Renal cortex interstitium (tissue), 11 donors: ENCODE data around the gene ERBB4. TPM values are rescaled to one million over a fixed set of nuclear protein-coding genes. Genes with fewer than 3 reads are reported as not detected.

Experiments
- DNase-seq, 11 donors: peaks; one replicate each; pipeline ENCODE4 v3.0.0-alpha.2; 2013; ENCODE audit warnings: low read depth in 9 of 11, low spot score in 4 of 11; ENCODE audit errors: extremely low read depth in 1 of 11
- polyA plus RNA-seq, 3 donors: library from polyadenylated mRNA; unstranded; fragments of 120-200 nt; gene quantifications; one replicate each; pipeline ENCODE4 v1.2.1, GENCODE V29; 2013; ENCODE audit not compliant: insufficient read length in 3 of 3

ERBB4 gene
- polyA plus RNA-seq, 3 donors = 42.3 to 56.6 (median 54.7) TPM

- DNase-seq = no peak
Measured at GRCh38 chr2:211516537-211516936, 1022.1 kb downstream of the ERBB4 start.

GRCh38 chr2:211514049-211514448, 1024.6 kb downstream of the ERBB4 start:
- DNase-seq = no peak

GRCh38 chr2:211513446-211513845, 1025.2 kb downstream of the ERBB4 start:
- DNase-seq = peak in 2 of 11 donors; percentile 12 to 13

- DNase-seq = peak in 1 of 11 donors; percentile 36
Measured at GRCh38 chr2:211512806-211513205, 1025.8 kb downstream of the ERBB4 start.

- DNase-seq = no peak
Measured at GRCh38 chr2:211503856-211504255, 1034.7 kb downstream of the ERBB4 start.

- no peak for DNase-seq
Measured at GRCh38 chr2:211503198-211503597, 1035.4 kb downstream of the ERBB4 start.

GRCh38 chr2:211498551-211499205, 1039.9 kb downstream of the ERBB4 start:
- DNase-seq = no peak

- no peak for DNase-seq
Measured at GRCh38 chr2:211495339-211495738, 1043.3 kb downstream of the ERBB4 start.

GRCh38 chr2:211494536-211494935, 1044.1 kb downstream of the ERBB4 start:
- no peak for DNase-seq

- no peak for DNase-seq
Measured at GRCh38 chr2:211494085-211494484, 1044.5 kb downstream of the ERBB4 start.

- no peak for DNase-seq
Measured at GRCh38 chr2:211487733-211488132, 1050.9 kb downstream of the ERBB4 start.

- no peak for DNase-seq
Measured at GRCh38 chr2:211479536-211480150, 1059.0 kb downstream of the ERBB4 start.

- DNase-seq = no peak
Measured at GRCh38 chr2:211477537-211478275, 1060.9 kb downstream of the ERBB4 start.

- no peak for DNase-seq
Measured at GRCh38 chr2:211473116-211473515, 1065.5 kb downstream of the ERBB4 start.

GRCh38 chr2:211469664-211470059, 1068.9 kb downstream of the ERBB4 start:
- no peak for DNase-seq

GRCh38 chr2:211468877-211469663, 1069.5 kb downstream of the ERBB4 start:
- no peak for DNase-seq

- DNase-seq = no peak
Measured at GRCh38 chr2:211468217-211468616, 1070.4 kb downstream of the ERBB4 start.

GRCh38 chr2:211463397-211463796, 1075.2 kb downstream of the ERBB4 start:
- DNase-seq = no peak

- no peak for DNase-seq
Measured at GRCh38 chr2:211458974-211459373, 1079.6 kb downstream of the ERBB4 start.

GRCh38 chr2:211457325-211457724, 1081.3 kb downstream of the ERBB4 start:
- no peak for DNase-seq
